B cell (primary cell): ENCODE measurements around the gene ITCH. TPM values are rescaled to one million over a fixed set of nuclear protein-coding genes. Genes with fewer than 3 reads are reported as not detected.

Experiments
- ATAC-seq: fragments of 200-7000 bp; cut with Tn5 transposase; one replicate; pipeline ENCODE4 v1.10.0; 2021; ENCODE audit warnings: low read depth, mild to moderate bottlenecking, moderate number of reproducible peaks, moderate library complexity
- CTCF ChIA-PET: fragments of 350-600 bp; sonication (Branson Sonifier 250); formaldehyde crosslinking; loops from one replicate; lab custom pipeline; 2021; ENCODE audit warnings: antibody characterized with exemption, inconsistent platforms; lab: Charles Lee
- POLR2A ChIA-PET: fragments of 350-600 bp; sonication (Branson Sonifier 250); formaldehyde crosslinking; loops from one replicate; lab custom pipeline; 2021; ENCODE audit warnings: antibody characterized with exemption; lab: Charles Lee
- DNase-seq: peaks from one replicate; pipeline ENCODE4 v3.0.0; 2013
- H2AFZ ChIP-seq: 2 replicates; pipeline ENCODE4 v1.6.1; 2012; ENCODE audit warnings: mild to moderate bottlenecking, low read depth, low read length; ENCODE audit not compliant: insufficient read depth, poor library complexity, severe bottlenecking
- H3K27ac ChIP-seq, 2 donors: 1 replicate in 1 of 2; 2 replicates in 1 of 2; pipeline ENCODE4 v1.5.1; 2012 to 2013; ENCODE audit warnings: low read length in 2 of 2, mild to moderate bottlenecking in 2 of 2, moderate library complexity in 1 of 2
- H3K27me3 ChIP-seq, 4 experiments: fragments of 200-600 bp in 1 of 4; sonication (generic) in 1 of 4; replicated peaks in 1 of 4; 1 replicate in 2 of 4; 2 replicates in 2 of 4; pipeline versions ENCODE4 v1.6.1 to v1.7.0; 2013 to 2016; ENCODE audit warnings: low read length in 3 of 4, mild to moderate bottlenecking in 2 of 4, mixed read lengths in 1 of 4, moderate library complexity in 1 of 4; ENCODE audit not compliant: insufficient read depth in 4 of 4, control insufficient read depth in 3 of 4; ENCODE audit errors: control extremely low read depth in 1 of 4
- H3K36me3 ChIP-seq, 2 experiments: replicated peaks in 1 of 2; 1 replicate in 1 of 2; 2 replicates in 1 of 2; pipeline versions ENCODE4 v1.6.1 to v1.7.1; 2013; ENCODE audit warnings: low read length in 1 of 2; ENCODE audit not compliant: insufficient read depth in 2 of 2, control insufficient read depth in 1 of 2; ENCODE audit errors: control extremely low read depth in 1 of 2, extremely low read depth in 1 of 2
- H3K4me1 ChIP-seq, 2 donors: fragments of 200-600 bp in 1 of 2; sonication (generic) in 1 of 2; 1 replicate in 1 of 2; 2 replicates in 1 of 2; pipeline versions ENCODE4 v1.5.1 to v1.6.1; 2013 to 2017; ENCODE audit warnings: low read length in 2 of 2; ENCODE audit not compliant: control insufficient read depth in 2 of 2, insufficient read depth in 2 of 2
- H3K4me2 ChIP-seq: replicated peaks from 2 replicates; pipeline ENCODE3; 2012; ENCODE audit warnings: mild to moderate bottlenecking, low read depth, low read length; ENCODE audit not compliant: poor library complexity, severe bottlenecking
- H3K4me3 ChIP-seq, 5 experiments: fragments of 200-600 bp in 1 of 5; sonication (generic) in 1 of 5; 1 replicate in 3 of 5; 2 replicates in 2 of 5; pipeline versions ENCODE4 v1.5.1 to v1.7.0; 2011 to 2016; ENCODE audit warnings: low read length in 4 of 5, mild to moderate bottlenecking in 4 of 5, low read depth in 2 of 5, control low read depth in 1 of 5, moderate library complexity in 1 of 5; ENCODE audit not compliant: insufficient read depth in 1 of 5; ENCODE audit errors: control extremely low read depth in 1 of 5, extremely low read depth in 1 of 5
- H3K79me2 ChIP-seq: fragments of 200-600 bp; sonication (generic); one replicate; pipeline ENCODE4 v1.6.0; 2016; ENCODE audit warnings: low read length; ENCODE audit not compliant: control insufficient read depth, insufficient read depth
- H3K9ac ChIP-seq: fragments of 200-600 bp; sonication (generic); 2 replicates; pipeline ENCODE4 v1.6.1; 2017; ENCODE audit warnings: mild to moderate bottlenecking, low read length, moderate library complexity
- H3K9me3 ChIP-seq, 3 donors: one replicate each; pipeline versions ENCODE4 v1.6.1 to v1.7.1; 2013; ENCODE audit warnings: low read length in 2 of 3; ENCODE audit not compliant: control insufficient read depth in 2 of 3, insufficient read depth in 1 of 3; ENCODE audit errors: control extremely low read depth in 1 of 3
- H4K20me1 ChIP-seq: 2 replicates; pipeline ENCODE4 v1.6.0; 2012; ENCODE audit warnings: mild to moderate bottlenecking, low read length; ENCODE audit not compliant: insufficient read depth, control insufficient read depth, poor library complexity, severe bottlenecking
- H3K27ac Mint-ChIP-seq: one replicate; pipeline ENCODE4 v1.8.0; 2021; ENCODE audit warnings: mixed read lengths
- H3K27me3 Mint-ChIP-seq: one replicate; pipeline ENCODE4 v1.8.0; 2021; ENCODE audit warnings: mixed read lengths
- H3K4me1 Mint-ChIP-seq: one replicate; pipeline ENCODE4 v1.8.0; 2021; ENCODE audit warnings: mixed read lengths
- H3K4me3 Mint-ChIP-seq: one replicate; pipeline ENCODE4 v1.8.0; 2021; ENCODE audit warnings: mixed read lengths
- H3K9me3 Mint-ChIP-seq: one replicate; pipeline ENCODE4 v1.8.0; 2022; ENCODE audit warnings: mixed read lengths; ENCODE audit not compliant: insufficient read depth
- CTCF ChIP-seq: fragments of 200-600 bp; IDR thresholded peaks from one replicate; pipeline ENCODE4 v1.8.0; 2022; ENCODE audit warnings: antibody characterized with exemption, mild to moderate bottlenecking
- EZH2 ChIP-seq: IDR thresholded peaks from 2 replicates; pipeline ENCODE4 v1.6.1; 2012; ENCODE audit warnings: borderline replicate concordance, low read depth, mild to moderate bottlenecking, moderate library complexity, low read length; ENCODE audit not compliant: insufficient read depth, poor library complexity, severe bottlenecking
- WGBS: methylation state at CpG from one replicate; pipeline ENCODE4 v1.1.5; 2013; ENCODE audit warnings: missing lambda C conversion rate; ENCODE audit not compliant: insufficient coverage; 5-methylcytosine and 5-hydroxymethylcytosine counted together
- intact Hi-C: fragments of 100-400 bp; cut with micrococcal nuclease; formaldehyde crosslinking; loops from one replicate; pipeline ENCODE4 v1.10.0; 2022
- polyA plus RNA-seq: library from polyadenylated mRNA; depleted of rRNA; stranded (reverse); fragments of >200 nt; gene quantifications from 2 replicates; pipeline ENCODE4 v1.2.3, GENCODE V29; 2012
- total RNA-seq, 2 donors: library from RNA; stranded (reverse); fragments of 120-200 nt in 1 of 2; gene quantifications; 1 replicate in 1 of 2; 2 replicates in 1 of 2; pipeline versions ENCODE4 v1.2.3 to v1.2.4, GENCODE V29; 2013 to 2022

Gene ITCH
- total and polyA plus RNA-seq, 2 donors (not counting 1 experiment from before 2014, with no cell fraction given) = 10.0 to 110 TPM

GRCh38 chr20:34522969-34523871, 160.1 kb downstream of the ITCH start:
- no peak overlapping the region for H3K4me2 ChIP-seq
- POLR2A ChIA-PET = no interaction called here

More at GRCh38 chr20:34522969-34523871, 160.1 kb downstream of the ITCH start:
- Mint-ChIP-seq H3K4me3 (no peak overlapping the region), H3K27ac (no peak overlapping the region), H3K9me3 (no peaks in the 10 kb centered on the region), H3K27me3 (no peaks in the 10 kb centered on the region), H3K4me1 (peaks cover 33% of the 10 kb centered on the region)
- CTCF ChIA-PET = interaction anchor here (0.9 to 5.8 kb wide), 7 partner anchors 9 to 343 kb away, joined by 3 to 49 read pairs (median 4); no protein-coding TSS in a partner anchor
- DNase-seq (peak; percentile 61), ATAC-seq (peak; percentile 45)
- H2AFZ ChIP-seq = no peak overlapping the region
- peaks cover 69% of the 10 kb centered on the region for H4K20me1 ChIP-seq
- 80% methylated on average over 13 of the region's 17 CpGs for WGBS
- H3K27me3 ChIP-seq = no peaks in the 10 kb centered on the region
- H3K27ac ChIP-seq = no peak overlapping the region
- no peak overlapping the region for H3K9ac ChIP-seq
- H3K4me3 ChIP-seq = no peak overlapping the region
- H3K4me1 ChIP-seq = peaks cover 3 to 6% of the 10 kb centered on the region in 2 donors
- intact Hi-C loops = loop anchor here (1.0 kb wide), 1 partner anchor 211 kb away; no protein-coding TSS in a partner anchor
- peaks cover 95% of the 10 kb centered on the region for H3K79me2 ChIP-seq
- no peaks in the 10 kb centered on the region for H3K9me3 ChIP-seq
- peaks cover 6 to 39% of the 10 kb centered on the region in 2 experiments for H3K36me3 ChIP-seq
- TF ChIP-seq EZH2 (no peak), CTCF (peak; percentile 46)
